Psoas muscle (tissue), 8 donors: ENCODE data around the gene ASIC4. TPM values are rescaled to one million over a fixed set of nuclear protein-coding genes. Genes with fewer than 3 reads are reported as not detected.

Experiments used
- ATAC-seq, 4 donors: fragments of 200-7000 bp; cut with Tn5 transposase; one replicate each; pipeline ENCODE4 v1.9.1; 2020; ENCODE audit warnings: moderate library complexity in 3 of 4, mild to moderate bottlenecking in 2 of 4
- DNase-seq, 2 donors: peaks; one replicate each; pipeline ENCODE4 v3.0.0-alpha.2; 2020
- H3K27ac ChIP-seq: fragments of 200-600 bp; one replicate; pipeline ENCODE4 v1.8.0; 2022
- H3K27me3 ChIP-seq, 3 donors: fragments of 200-600 bp in 1 of 3; one replicate each; pipeline versions ENCODE4 v1.6.1 to v1.8.0; 2013 to 2022; ENCODE audit warnings: low read length in 2 of 3, mild to moderate bottlenecking in 2 of 3, moderate library complexity in 1 of 3; ENCODE audit not compliant: insufficient read depth in 3 of 3
- H3K36me3 ChIP-seq, 2 donors: fragments of 200-600 bp in 1 of 2; one replicate each; pipeline versions ENCODE4 v1.6.1 to v1.8.0; 2013 to 2022; ENCODE audit warnings: low read depth in 1 of 2, mild to moderate bottlenecking in 1 of 2, moderate library complexity in 1 of 2; ENCODE audit not compliant: insufficient read depth in 1 of 2
- H3K4me1 ChIP-seq: fragments of 200-600 bp; one replicate; pipeline ENCODE4 v1.8.0; 2022
- H3K4me3 ChIP-seq: fragments of 200-600 bp; one replicate; pipeline ENCODE4 v1.8.0; 2022; ENCODE audit warnings: mild to moderate bottlenecking
- H3K9me3 ChIP-seq: fragments of 200-600 bp; one replicate; pipeline ENCODE4 v1.8.0; 2022
- CTCF ChIP-seq: fragments of 200-600 bp; IDR thresholded peaks from one replicate; pipeline ENCODE4 v1.8.0; 2022; ENCODE audit warnings: antibody characterized with exemption
- WGBS, 3 donors: extraction: QIAGEN DNeasy Blood & Tissue Kit; methylation state at CpG; one replicate each; pipeline versions ENCODE4 v1.1.6 to v1.1.7; 2013; 5-methylcytosine and 5-hydroxymethylcytosine counted together
- intact Hi-C, 2 donors: fragments of 100-400 bp; cut with DNase I; formaldehyde crosslinking; loops; one replicate each; pipeline versions ENCODE4 v1.11.0 to v1.14.2; 2022
- polyA plus RNA-seq, 3 donors: library from polyadenylated mRNA; stranded (reverse); fragments of 200-250 nt; gene quantifications; one replicate each; pipeline ENCODE4 v1.2.3, GENCODE V29; 2013
- total RNA-seq, 4 donors: library from RNA; stranded (reverse); fragmentation: NEBNext Ultra II Directional in 2 of 4; extraction: Animal tissue kit (Norgen Biotek cat#: 25700) in 2 of 4; gene quantifications; one replicate each; pipeline versions ENCODE4 v1.2.1 to v1.2.4, GENCODE V29; 2021 to 2023
- donor health status: healthy with polysubstance abuse.
- donor health status: DM: no; HTN: no; CAD: no; lungs with moderate emphysema.
- donor health status: Bipolar disorder and iron deficiency.
- donor health status: healthy.
- donor health status: DM: yes; HTN: yes; CAD: no.
- donor health status: DM: no; HTN: no; CAD: no.
- donor health status: DM: no; HTN: no; CAD: no.
- donor health status: DM: yes; HTN: yes; CAD: no.

ASIC4 gene
- total and polyA plus RNA-seq, 7 donors: 0.03 to 0.34 (median 0.26) TPM; not detected in 3

DNA sequence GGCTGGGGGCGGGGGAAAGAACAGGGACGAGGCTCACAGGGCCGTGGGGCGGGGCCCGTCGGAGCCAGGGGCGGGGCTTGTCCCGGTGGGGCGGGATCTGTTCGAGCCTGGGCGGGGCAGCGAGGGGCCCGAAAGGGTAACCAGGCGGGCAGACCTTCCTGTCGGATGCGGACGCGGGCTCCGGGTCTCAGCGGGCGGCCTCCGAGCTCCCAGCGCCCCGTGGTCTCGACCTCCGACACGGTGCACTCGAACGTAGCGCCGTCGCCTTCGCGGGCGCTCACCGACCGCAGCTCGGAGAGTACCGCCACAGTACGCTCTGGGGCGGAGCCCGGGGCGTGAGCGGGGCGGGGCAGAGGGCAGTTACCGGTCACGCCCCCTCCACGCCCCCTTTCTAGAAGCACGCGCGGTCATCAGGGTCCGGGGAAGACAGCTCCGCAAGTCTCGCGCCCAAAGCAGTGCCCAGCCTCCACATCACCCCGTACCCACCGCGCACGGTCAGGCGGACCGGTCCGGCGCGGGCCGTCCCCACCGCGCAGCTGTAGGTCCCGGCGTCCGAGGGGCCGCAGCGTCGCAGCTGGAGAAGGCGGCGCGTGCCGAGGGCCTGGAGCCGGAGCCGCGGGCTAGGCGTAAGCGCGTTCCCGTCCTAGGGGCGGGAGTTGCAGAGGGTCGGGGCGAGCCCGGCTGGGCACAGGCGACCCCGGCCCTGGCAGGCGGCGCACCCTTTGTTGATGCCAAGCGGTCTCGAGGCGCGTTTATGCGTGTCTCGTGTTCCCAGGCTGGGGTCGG lies 38.3 kb downstream of the ASIC4 start:
- peaks cover 10% of the 10 kb centered on the region for H3K4me1 ChIP-seq
- no peaks in the 10 kb centered on the region for H3K9me3 ChIP-seq
- peak overlapping the region; percentile 41 for H3K27ac ChIP-seq
- H3K36me3 ChIP-seq: peaks cover 0 to 23% of the 10 kb centered on the region in 2 donors
- no peaks in the 10 kb centered on the region for H3K27me3 ChIP-seq
- DNase-seq (peak; percentile 86 to 91), ATAC-seq (peak; percentile 88 to 95 (median 90))
- WGBS, 3 donors: 2 to 7% (median 3%) methylated on average over 77 to 99 of the region's 99 CpGs
- peak overlapping the region; percentile 72 for H3K4me3 ChIP-seq
- intact Hi-C loops: no loop called here
- no peak for TF ChIP-seq CTCF

DNA sequence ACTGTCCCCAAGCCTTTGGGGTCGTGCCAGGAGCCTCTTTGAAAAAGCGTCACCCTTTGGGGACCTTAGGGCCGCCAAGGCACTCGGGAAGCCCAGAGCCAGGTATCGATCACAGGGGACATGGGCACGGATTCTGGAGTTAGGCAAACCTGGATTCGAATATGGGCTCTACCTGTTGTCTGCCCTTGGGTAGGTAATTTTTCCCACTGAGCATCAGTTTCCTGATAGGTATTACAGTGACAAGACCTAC lies 38.8 kb downstream of the ASIC4 start:
- no peak for TF ChIP-seq CTCF
- Histone ChIP-seq H3K27ac (no peak overlapping the region), H3K36me3 (peaks cover 0 to 28% of the 10 kb centered on the region in 2 donors), H3K4me3 (peak overlapping the region; percentile 72), H3K9me3 (no peaks in the 10 kb centered on the region), H3K4me1 (peaks cover 10% of the 10 kb centered on the region), H3K27me3 (no peaks in the 10 kb centered on the region)
- intact Hi-C loops: no loop called here
- 27 to 34% (median 28%) methylated on average over 7 of the region's 7 CpGs for WGBS, 3 donors
- DNase-seq: no peak
- ATAC-seq: no peak

GRCh38 chr2:219553463-219553963 lies 39.2 kb downstream of the ASIC4 start:
- intact Hi-C loops: no loop called here
- WGBS, 3 donors: 80 to 83% (median 83%) methylated on average over 12 of the region's 12 CpGs
- H3K9me3 ChIP-seq: no peaks in the 10 kb centered on the region
- no peaks in the 10 kb centered on the region for H3K27me3 ChIP-seq
- H3K4me1 ChIP-seq: peaks cover 10% of the 10 kb centered on the region
- ATAC-seq: no peak
- no peak overlapping the region for H3K27ac ChIP-seq
- DNase-seq: no peak
- H3K4me3 ChIP-seq: no peak overlapping the region
- TF ChIP-seq CTCF: no peak
- H3K36me3 ChIP-seq: peaks cover 0 to 32% of the 10 kb centered on the region in 2 donors

- peaks cover 0 to 40% of the 10 kb centered on the region in 2 donors for H3K36me3 ChIP-seq
- DNase-seq (no peak), ATAC-seq (no peak)
- no peak overlapping the region for H3K4me3 ChIP-seq
- TF ChIP-seq CTCF: no peak
- H3K9me3 ChIP-seq: no peaks in the 10 kb centered on the region
- no peak overlapping the region for H3K27ac ChIP-seq
- intact Hi-C loops: no loop called here
- no peaks in the 10 kb centered on the region for H3K27me3 ChIP-seq
- H3K4me1 ChIP-seq: peaks cover 10% of the 10 kb centered on the region
- 85 to 95% (median 90%) methylated on average over 12 to 15 of the region's 15 CpGs for WGBS, 3 donors
Observed at GRCh38 chr2:219554350-219554749, 40.1 kb downstream of the ASIC4 start.
